Keratinocyte (primary cell): ENCODE results near the gene FRS3. TPM values are rescaled to one million over a fixed set of nuclear protein-coding genes. Genes with fewer than 3 reads are reported as not detected.

Source experiments
- DNase-seq: peaks from one replicate; pipeline ENCODE4 v3.0.0-alpha.2; 2011; ENCODE audit warnings: low read depth, missing footprints, low spot score
- FAIRE-seq: peaks from 2 replicates; lab custom pipeline; 2011; peaks lifted over from hg19 to GRCh38; lab: Jason Lieb, UNC
- H2AFZ ChIP-seq: 2 replicates; pipeline ENCODE4 v1.6.0; 2012; ENCODE audit warnings: low read length, control low read depth, inconsistent platforms; ENCODE audit not compliant: control insufficient read depth
- H3K27ac ChIP-seq: 2 replicates; pipeline ENCODE4 v1.5.1; 2011; ENCODE audit warnings: low read length; ENCODE audit not compliant: control insufficient read depth, insufficient read depth
- H3K27me3 ChIP-seq: 3 replicates; pipeline ENCODE4 v1.6.0; 2011; ENCODE audit warnings: low read length; ENCODE audit not compliant: control insufficient read depth, insufficient read depth; ENCODE audit errors: extremely low read depth
- H3K36me3 ChIP-seq, 2 experiments: 2 replicates in 1 of 2; 3 replicates in 1 of 2; pipeline ENCODE4 v1.5.1; 2011; ENCODE audit warnings: low read length in 2 of 2, mild to moderate bottlenecking in 1 of 2; ENCODE audit not compliant: control insufficient read depth in 2 of 2, insufficient read depth in 2 of 2; ENCODE audit errors: extremely low read depth in 1 of 2
- H3K4me1 ChIP-seq: 3 replicates; pipeline ENCODE4 v1.5.1; 2011; ENCODE audit warnings: low read length; ENCODE audit not compliant: control insufficient read depth, insufficient read depth; ENCODE audit errors: extremely low read depth
- H3K4me2 ChIP-seq: 3 replicates; pipeline ENCODE4 v1.6.0; 2011; ENCODE audit warnings: low read depth, low read length; ENCODE audit not compliant: control insufficient read depth, insufficient read depth; ENCODE audit errors: extremely low read depth
- H3K4me3 ChIP-seq, 3 experiments: fragments of 200-600 bp in 1 of 3; sonication (generic) in 1 of 3; 2 replicates in 2 of 3; 3 replicates in 1 of 3; pipeline ENCODE4 v1.5.1; 2011 to 2016; ENCODE audit warnings: low read length in 3 of 3, mild to moderate bottlenecking in 3 of 3, control low read depth in 2 of 3, inconsistent platforms in 1 of 3, low read depth in 1 of 3, mixed read lengths in 1 of 3, mixed run types in 1 of 3, moderate library complexity in 1 of 3; ENCODE audit not compliant: control insufficient read depth in 2 of 3, insufficient read depth in 2 of 3; ENCODE audit errors: extremely low read depth in 1 of 3
- H3K79me2 ChIP-seq: 2 replicates; pipeline ENCODE4 v1.6.0; 2012; ENCODE audit warnings: low read length; ENCODE audit not compliant: control insufficient read depth, insufficient read depth
- H3K9ac ChIP-seq: 3 replicates; pipeline ENCODE4 v1.6.0; 2011; ENCODE audit warnings: low read length; ENCODE audit not compliant: control insufficient read depth, insufficient read depth; ENCODE audit errors: extremely low read depth
- H3K9me1 ChIP-seq: 3 replicates; pipeline ENCODE4 v1.6.0; 2011; ENCODE audit warnings: low read length; ENCODE audit not compliant: control insufficient read depth, insufficient read depth; ENCODE audit errors: extremely low read depth
- H3K9me3 ChIP-seq: 2 replicates; pipeline ENCODE4 v1.5.1; 2012; ENCODE audit warnings: low read depth, low read length; ENCODE audit not compliant: control insufficient read depth
- H4K20me1 ChIP-seq: 3 replicates; pipeline ENCODE4 v1.6.0; 2011; ENCODE audit warnings: low read length; ENCODE audit not compliant: control insufficient read depth, insufficient read depth; ENCODE audit errors: extremely low read depth
- CTCF ChIP-seq, 3 experiments: IDR thresholded peaks in 1 of 3; conservative IDR thresholded peaks in 1 of 3; optimal IDR thresholded peaks in 1 of 3; 2 replicates in 2 of 3; 3 replicates in 1 of 3; pipeline versions ENCODE3 to v1.5.1; 2011; ENCODE audit warnings: low read length in 3 of 3, mild to moderate bottlenecking in 3 of 3, moderate library complexity in 2 of 3, control low read depth in 1 of 3, inconsistent platforms in 1 of 3; ENCODE audit not compliant: insufficient read depth in 2 of 3; ENCODE audit errors: extremely low read depth in 1 of 3
- EZH2 ChIP-seq: IDR thresholded peaks from one replicate; pipeline ENCODE4 v1.6.1; 2012; ENCODE audit warnings: inconsistent platforms, mild to moderate bottlenecking, low read length, moderate library complexity
- dilution Hi-C: fragments of 300-500 bp; cut with MboI; formaldehyde crosslinking; loops from one replicate; pipeline ENCODE4 v1.7.0; 2020; ENCODE audit warnings: low sequenced_read_pairs; ENCODE audit not compliant: extremely low pct_ligation_motif_present
- polyA plus RNA-seq, 5 experiments: library from polyadenylated mRNA; depleted of rRNA in 3 of 5; stranded (reverse) in 3 of 5; stranded (forward) in 1 of 5; unstranded in 1 of 5; fragments of >200 nt; gene quantifications; 1 replicate in 1 of 5; 2 replicates in 3 of 5; 3 replicates in 1 of 5; pipeline versions ENCODE4 v1.2.1 to v1.2.3, GENCODE V29; 2011 to 2012; ENCODE audit warnings: missing spikeins in 2 of 5, low read depth in 1 of 5, low replicate concordance in 1 of 5

FRS3 gene
- polyA plus RNA-seq, 1 donor (not counting 4 experiments of a cell fraction or from before 2014, with no cell fraction given), result 2.0 TPM

GRCh38 chr6:41734666-41735426 is 44.9 kb downstream of the FRS3 start:
- H3K4me2 ChIP-seq, result peak overlapping the region; percentile 54
- H3K79me2 ChIP-seq, result no peaks in the 10 kb centered on the region
- dilution Hi-C loops, result no loop called here
- no peaks in the 10 kb centered on the region for H3K36me3 ChIP-seq
- H3K9me3 ChIP-seq, result no peaks in the 10 kb centered on the region
- H3K9me1 ChIP-seq, result no peaks in the 10 kb centered on the region
- H3K27ac ChIP-seq, result no peak overlapping the region
- H4K20me1 ChIP-seq, result no peaks in the 10 kb centered on the region
- H3K27me3 ChIP-seq, result no peaks in the 10 kb centered on the region
- FAIRE-seq, result no peak
- TF ChIP-seq CTCF (optimal IDR thresholded peaks at IDR 0.05 in 1 of 3, IDR thresholded peaks at IDR 0.05 in 1 of 3, conservative IDR thresholded peaks at IDR 0.05 in 1 of 3; ENCODE audit: extremely low read depth in 1 of 3, insufficient read depth in 2 of 3, low read length in 3 of 3) (no peak), EZH2 (no peak)
- peak overlapping the region; percentile 50 for H3K9ac ChIP-seq
- DNase-seq, result no peak
- peak overlapping the region; percentile 63 for H2AFZ ChIP-seq
- H3K4me3 ChIP-seq, result peak overlapping the region; percentile 63 to 80 (median 69)
- peaks cover 35% of the 10 kb centered on the region for H3K4me1 ChIP-seq

GRCh38 chr6:41733707-41734665 is 45.7 kb downstream of the FRS3 start:
- peak overlapping the region; percentile 68 for H2AFZ ChIP-seq
- no peaks in the 10 kb centered on the region for H3K9me1 ChIP-seq
- no peaks in the 10 kb centered on the region for H3K27me3 ChIP-seq
- H3K4me3 ChIP-seq, result peak overlapping the region; percentile 57 to 80 (median 69)
- H3K27ac ChIP-seq, result peak overlapping the region; percentile 26
- peaks cover 35% of the 10 kb centered on the region for H3K4me1 ChIP-seq
- H3K9me3 ChIP-seq, result no peaks in the 10 kb centered on the region
- no peak for FAIRE-seq
- peak overlapping the region; percentile 79 for H3K4me2 ChIP-seq
- peak overlapping the region; percentile 50 for H3K9ac ChIP-seq
- no peaks in the 10 kb centered on the region for H4K20me1 ChIP-seq
- no peaks in the 10 kb centered on the region for H3K36me3 ChIP-seq
- no peak for DNase-seq
- H3K79me2 ChIP-seq, result no peaks in the 10 kb centered on the region
- dilution Hi-C loops, result no loop called here
- TF ChIP-seq EZH2 (no peak), CTCF (optimal IDR thresholded peaks at IDR 0.05 in 1 of 3, IDR thresholded peaks at IDR 0.05 in 1 of 3, conservative IDR thresholded peaks at IDR 0.05 in 1 of 3; ENCODE audit: extremely low read depth in 1 of 3, insufficient read depth in 2 of 3, low read length in 3 of 3) (no peak)
